Measurements from ENCODE around the gene MYO7A. TPM values are rescaled to one million over a fixed set of nuclear protein-coding genes. Genes with fewer than 3 reads are reported as not detected.

The MYO7A gene
- total and polyA plus RNA-seq, 9 donors, result 3.1 to 18.7 (median 6.5) TPM

DNA sequence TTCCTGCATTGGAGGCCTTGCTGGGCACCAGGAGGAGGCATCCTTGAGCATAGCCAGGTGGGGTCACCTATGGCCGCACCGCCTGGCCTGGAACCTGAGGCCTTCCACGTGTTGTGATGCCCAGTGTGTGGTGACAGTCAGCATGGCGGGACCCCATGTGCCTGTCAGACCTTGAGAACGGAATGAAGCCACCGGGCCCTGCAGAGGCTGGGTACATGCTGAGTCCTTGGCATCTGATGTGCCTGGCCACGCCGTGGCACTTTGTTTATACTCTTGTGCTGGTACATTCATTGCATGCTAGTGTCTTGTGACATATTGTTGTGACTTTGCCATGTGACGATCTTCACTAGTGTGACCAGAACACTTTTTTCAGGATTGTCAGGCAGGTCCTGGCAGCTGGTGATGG is 8.5 kb upstream of the MYO7A start:
- no peaks in the 10 kb centered on the region for H3K9me3 ChIP-seq
- intact Hi-C loops (cut with DNase I), result no loop called here
- H3K27me3 ChIP-seq, result no peaks in the 10 kb centered on the region
- WGBS, 3 donors, result 90 to 93% (median 92%) methylated on average over 9 of the region's 9 CpGs
- no peaks in the 10 kb centered on the region for H3K4me1 ChIP-seq (ENCODE audit: insufficient read depth)
- H3K4me3 ChIP-seq, result no peak overlapping the region
- TF ChIP-seq, protein P1, sequence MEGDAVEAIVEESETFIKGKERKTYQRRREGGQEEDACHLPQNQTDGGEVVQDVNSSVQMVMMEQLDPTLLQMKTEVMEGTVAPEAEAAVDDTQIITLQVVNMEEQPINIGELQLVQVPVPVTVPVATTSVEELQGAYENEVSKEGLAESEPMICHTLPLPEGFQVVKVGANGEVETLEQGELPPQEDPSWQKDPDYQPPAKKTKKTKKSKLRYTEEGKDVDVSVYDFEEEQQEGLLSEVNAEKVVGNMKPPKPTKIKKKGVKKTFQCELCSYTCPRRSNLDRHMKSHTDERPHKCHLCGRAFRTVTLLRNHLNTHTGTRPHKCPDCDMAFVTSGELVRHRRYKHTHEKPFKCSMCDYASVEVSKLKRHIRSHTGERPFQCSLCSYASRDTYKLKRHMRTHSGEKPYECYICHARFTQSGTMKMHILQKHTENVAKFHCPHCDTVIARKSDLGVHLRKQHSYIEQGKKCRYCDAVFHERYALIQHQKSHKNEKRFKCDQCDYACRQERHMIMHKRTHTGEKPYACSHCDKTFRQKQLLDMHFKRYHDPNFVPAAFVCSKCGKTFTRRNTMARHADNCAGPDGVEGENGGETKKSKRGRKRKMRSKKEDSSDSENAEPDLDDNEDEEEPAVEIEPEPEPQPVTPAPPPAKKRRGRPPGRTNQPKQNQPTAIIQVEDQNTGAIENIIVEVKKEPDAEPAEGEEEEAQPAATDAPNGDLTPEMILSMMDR (IDR thresholded peaks at IDR 0.05), result no peak
- no peak for TF ChIP-seq POLR2A (IDR thresholded peaks at IDR 0.05)
- no peak for TF ChIP-seq EP300 (IDR thresholded peaks at IDR 0.05)
- DNase-seq, result no peak
- H3K36me3 ChIP-seq, result no peaks in the 10 kb centered on the region
- no peak overlapping the region for H3K27ac ChIP-seq

DNA sequence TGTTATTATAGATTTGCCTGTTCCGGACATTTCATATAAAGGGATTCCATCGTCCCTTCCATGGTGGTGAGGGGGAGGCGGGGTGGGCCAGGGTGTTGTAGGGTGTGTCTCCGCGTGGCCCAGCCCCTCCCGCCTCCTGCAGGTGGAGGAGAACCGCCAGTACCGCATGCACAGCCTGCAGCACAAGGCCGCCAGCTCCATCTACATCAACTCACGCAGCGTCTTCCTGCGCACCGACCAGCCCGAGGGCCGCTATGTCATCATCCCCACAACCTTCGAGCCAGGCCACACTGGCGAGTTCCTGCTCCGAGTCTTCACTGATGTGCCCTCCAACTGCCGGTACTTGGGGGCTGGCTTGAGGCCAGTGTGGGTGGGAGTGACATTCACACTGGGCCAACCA is 7.5 kb upstream of the MYO7A start:
- H3K4me3 ChIP-seq, result no peak overlapping the region
- intact Hi-C loops (cut with DNase I), result loop anchor here in 2 of 4 donors (10.0 kb wide), 3 partner anchors 354 to 434 kb away; partner anchors contain the start of gene PAK1 (in 1 of the 2)
- H3K27me3 ChIP-seq, result no peaks in the 10 kb centered on the region
- no peak overlapping the region for H3K27ac ChIP-seq
- TF ChIP-seq EP300 (IDR thresholded peaks at IDR 0.05), result no peak
- TF ChIP-seq POLR2A (IDR thresholded peaks at IDR 0.05), result no peak
- TF ChIP-seq, protein P1 (IDR thresholded peaks at IDR 0.05), result no peak
- no peaks in the 10 kb centered on the region for H3K4me1 ChIP-seq (ENCODE audit: insufficient read depth)
- DNase-seq, result no peak
- 87 to 90% (median 90%) methylated on average over 19 of the region's 19 CpGs for WGBS, 3 donors
- no peaks in the 10 kb centered on the region for H3K36me3 ChIP-seq
- no peaks in the 10 kb centered on the region for H3K9me3 ChIP-seq

DNA sequence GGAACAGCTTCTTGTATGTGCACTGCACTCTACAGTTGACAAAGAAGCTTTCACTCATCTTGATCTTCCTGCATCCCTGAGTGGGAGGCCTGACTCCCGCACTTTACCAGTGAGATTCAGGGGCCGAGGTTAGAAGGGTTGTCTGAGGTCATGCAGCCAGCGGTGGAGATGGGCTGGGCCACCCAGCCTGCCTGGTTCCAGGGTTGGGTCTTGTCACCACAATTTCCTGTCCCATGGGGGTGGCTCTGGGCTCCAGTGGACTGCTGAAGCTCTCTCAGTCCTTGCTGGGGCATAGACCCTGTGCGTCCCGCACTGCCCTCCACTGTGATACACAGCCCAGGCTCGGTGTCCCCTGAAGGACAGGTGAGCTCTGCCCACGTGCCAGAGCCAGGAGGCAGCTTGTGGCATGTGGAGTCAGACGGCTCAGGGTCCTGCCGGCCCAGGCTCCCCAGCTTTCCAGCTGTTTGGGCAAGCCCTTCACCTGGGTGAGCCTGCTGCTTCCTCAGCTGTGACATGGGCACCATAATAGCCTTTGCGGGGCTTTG is 6.9 kb upstream of the MYO7A start:
- intact Hi-C loops (cut with DNase I), result loop anchor here in 2 of 4 donors (10.0 kb wide), 3 partner anchors 354 to 434 kb away; partner anchors contain the start of gene PAK1 (in 1 of the 2)
- no peak for DNase-seq
- TF ChIP-seq EP300 (IDR thresholded peaks at IDR 0.05) (no peak), POLR2A (IDR thresholded peaks at IDR 0.05) (no peak)
- TF ChIP-seq, protein P1 (IDR thresholded peaks at IDR 0.05), result no peak
- Histone ChIP-seq H3K4me3 (no peak overlapping the region), H3K4me1 (ENCODE audit: insufficient read depth) (no peaks in the 10 kb centered on the region), H3K27ac (no peak overlapping the region), H3K27me3 (no peaks in the 10 kb centered on the region), H3K9me3 (no peaks in the 10 kb centered on the region), H3K36me3 (no peaks in the 10 kb centered on the region)
- WGBS, 3 donors, result 85 to 88% (median 88%) methylated on average over 7 to 10 of the region's 10 CpGs

DNA sequence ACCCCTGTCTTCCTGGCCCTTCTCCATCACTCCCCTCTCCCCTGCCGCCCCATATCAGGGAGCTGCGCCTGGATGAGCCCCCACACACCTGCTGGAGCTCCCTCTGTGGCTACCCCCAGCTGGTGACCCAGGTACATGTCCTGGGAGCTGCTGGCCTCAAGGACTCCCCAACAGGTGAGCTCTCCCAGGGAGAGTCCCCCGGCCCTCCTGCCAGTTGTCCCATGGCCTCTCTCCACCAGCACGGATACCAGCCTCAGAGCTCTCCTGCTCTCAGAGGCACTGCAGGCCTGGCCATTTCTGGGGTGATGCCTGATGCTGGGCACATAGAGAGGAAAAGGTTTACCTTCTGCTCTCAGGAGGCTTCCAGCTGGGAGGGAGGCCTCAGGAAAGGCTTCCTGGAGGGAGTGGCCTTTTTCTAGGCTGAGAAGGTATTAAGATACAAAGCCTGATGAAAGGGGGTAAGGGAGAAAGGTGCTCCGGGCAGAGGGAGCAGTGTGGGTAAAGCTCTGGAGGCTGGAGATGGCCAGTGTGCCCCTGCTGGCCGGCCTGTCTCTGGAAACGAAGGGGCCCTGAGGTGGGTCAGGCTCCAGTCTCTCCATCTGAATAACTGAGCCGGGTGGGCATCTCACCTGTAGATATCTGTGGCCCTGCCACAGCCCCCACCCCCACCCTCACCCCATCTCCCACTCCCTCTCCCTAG is 6.0 kb upstream of the MYO7A start:
- H3K4me3 ChIP-seq, result no peak overlapping the region
- H3K36me3 ChIP-seq, result no peaks in the 10 kb centered on the region
- TF ChIP-seq, protein P1 (IDR thresholded peaks at IDR 0.05), result no peak
- TF ChIP-seq EP300 (IDR thresholded peaks at IDR 0.05), result no peak
- no peak for TF ChIP-seq POLR2A (IDR thresholded peaks at IDR 0.05)
- WGBS, 3 donors, result 87 to 93% (median 92%) methylated on average over 8 of the region's 8 CpGs
- H3K27me3 ChIP-seq, result no peaks in the 10 kb centered on the region
- H3K27ac ChIP-seq, result no peak overlapping the region
- H3K4me1 ChIP-seq (ENCODE audit: insufficient read depth), result peaks cover 3% of the 10 kb centered on the region
- DNase-seq, result no peak
- intact Hi-C loops (cut with DNase I), result loop anchor here in 2 of 4 donors (10.0 kb wide), 3 partner anchors 353 to 433 kb away; partner anchors contain the start of gene PAK1 (in 1 of the 2)
- no peaks in the 10 kb centered on the region for H3K9me3 ChIP-seq

Data from ovary (tissue), 9 donors.